WI38 (cell line): ENCODE results near the gene RTL10.

Source experiments
- H3K4me3 ChIP-seq: 2 replicates; pipeline ENCODE4 v1.5.1; 2011; ENCODE audit warnings: low read depth, mild to moderate bottlenecking, control low read depth, low read length
- CTCF ChIP-seq: IDR thresholded peaks from 2 replicates; pipeline ENCODE4 v1.5.1; 2012; ENCODE audit warnings: low read depth, mild to moderate bottlenecking, control low read depth, low read length

Gene RTL10

GRCh38 chr22:19824926-19825339 is 29.7 kb downstream of the RTL10 start:
- TF ChIP-seq CTCF, result no peak
- H3K4me3 ChIP-seq, result no peak overlapping the region

- no peak overlapping the region for H3K4me3 ChIP-seq
- TF ChIP-seq CTCF, result no peak
Measured at GRCh38 chr22:19824212-19824925, 30.3 kb downstream of the RTL10 start.

- no peak for TF ChIP-seq CTCF
- no peak overlapping the region for H3K4me3 ChIP-seq
Measured at GRCh38 chr22:19823902-19824211, 30.8 kb downstream of the RTL10 start.

- H3K4me3 ChIP-seq, result no peak overlapping the region
- TF ChIP-seq CTCF, result no peak
Measured at GRCh38 chr22:19823191-19823901, 31.3 kb downstream of the RTL10 start.

GRCh38 chr22:19822301-19823117 is 32.2 kb downstream of the RTL10 start:
- TF ChIP-seq CTCF, result no peak
- H3K4me3 ChIP-seq, result no peak overlapping the region

- no peak for TF ChIP-seq CTCF
- no peak overlapping the region for H3K4me3 ChIP-seq
Measured at GRCh38 chr22:19821523-19822300, 33.0 kb downstream of the RTL10 start.
